HepG2 (cell line): ENCODE measurements around the gene ANKHD1. TPM values are rescaled to one million over a fixed set of nuclear protein-coding genes. Genes with fewer than 3 reads are reported as not detected.

ENCODE experiments used
- ELF1 ChIP-seq: sonication (generic); formaldehyde crosslinking; IDR thresholded peaks from 2 replicates; pipeline ENCODE4 v1.4.0; 2020; ENCODE audit warnings: missing genetic modification reagents
- GATA4 ChIP-seq: sonication (generic); IDR thresholded peaks from 2 replicates; pipeline ENCODE4 v1.6.1; 2016; ENCODE audit warnings: antibody characterized with exemption, low read depth, borderline replicate concordance
- HIVEP1 ChIP-seq: sonication (generic); formaldehyde crosslinking; IDR thresholded peaks from 2 replicates; pipeline ENCODE4 v1.4.0; 2020; ENCODE audit warnings: mild to moderate bottlenecking, missing genetic modification reagents
- JARID2 ChIP-seq: sonication (generic); formaldehyde crosslinking; IDR thresholded peaks from 2 replicates; pipeline ENCODE4 v1.8.1; 2023; ENCODE audit warnings: missing genetic modification reagents, inconsistent platforms; ENCODE audit not compliant: insufficient replicate concordance
- KAT7 ChIP-seq: IDR thresholded peaks from 2 replicates; pipeline ENCODE4 v1.6.1; 2018; ENCODE audit warnings: borderline replicate concordance, missing compliant biosample characterization
- ZFYVE20 ChIP-seq: sonication (generic); formaldehyde crosslinking; IDR thresholded peaks from 2 replicates; pipeline ENCODE4 v1.8.0; 2023; ENCODE audit warnings: low read depth, mild to moderate bottlenecking, moderate library complexity, missing genetic modification reagents, borderline replicate concordance
- ZMAT3 ChIP-seq: sonication (generic); formaldehyde crosslinking; conservative IDR thresholded peaks from 2 replicates; pipeline ENCODE4 v1.7.0; 2021; ENCODE audit warnings: missing genetic modification reagents
- ZNF263 ChIP-seq: sonication (generic); formaldehyde crosslinking; IDR thresholded peaks from 2 replicates; pipeline ENCODE4 v1.4.0; 2020; ENCODE audit warnings: missing genetic modification reagents
- ZNF274 ChIP-seq: sonication (generic); formaldehyde crosslinking; IDR thresholded peaks from 2 replicates; pipeline ENCODE4 v1.5.1; 2020; ENCODE audit warnings: mild to moderate bottlenecking, missing genetic modification reagents
- ZNF337 ChIP-seq: sonication (generic); formaldehyde crosslinking; IDR thresholded peaks from 2 replicates; pipeline ENCODE4 v1.5.1; 2020; ENCODE audit warnings: missing genetic modification reagents, low read depth, mild to moderate bottlenecking, borderline replicate concordance
- ZNF782 ChIP-seq: sonication (generic); formaldehyde crosslinking; IDR thresholded peaks from 2 replicates; pipeline ENCODE4 v1.4.0; 2020; ENCODE audit warnings: missing genetic modification reagents, mild to moderate bottlenecking, borderline replicate concordance
- ZNF850 ChIP-seq: sonication (generic); formaldehyde crosslinking; conservative IDR thresholded peaks from 2 replicates; pipeline ENCODE4 v1.9.0; 2021; ENCODE audit warnings: mild to moderate bottlenecking, missing genetic modification reagents
- polyA plus RNA-seq, 8 experiments: library from polyadenylated mRNA; depleted of rRNA in 3 of 8; stranded (reverse) in 7 of 8; unstranded in 1 of 8; fragments of >200 nt; fragmentation: Illumina TruSeq in 4 of 8; extraction: Trizol in 4 of 8; gene quantifications; 2 replicates each; pipeline versions ENCODE4 v1.2.1 to v1.2.3, GENCODE V29; 2011 to 2016; ENCODE audit warnings: low read depth in 4 of 8, missing spikeins in 1 of 8, mixed read lengths in 1 of 8; ENCODE audit not compliant: insufficient read depth in 1 of 8
- total RNA-seq, 5 experiments: library from RNA; depleted of rRNA; stranded (reverse); fragments of >200 nt; fragmentation: Illumina TruSeq; extraction: Trizol; gene quantifications; 2 replicates each; pipeline ENCODE4 v1.2.3, GENCODE V29; 2016; ENCODE audit warnings: low read depth in 1 of 5
- TF ChIP-seq, protein P1 (sequence below): sonication (generic); formaldehyde crosslinking; IDR thresholded peaks from 2 replicates; pipeline ENCODE4 v1.8.0; 2022; ENCODE audit warnings: mild to moderate bottlenecking, missing genetic modification reagents, moderate library complexity
- TF ChIP-seq, protein P2 (sequence below): sonication (generic); formaldehyde crosslinking; IDR thresholded peaks from 2 replicates; pipeline ENCODE4 v1.4.0; 2020; ENCODE audit warnings: mild to moderate bottlenecking, missing genetic modification reagents
- TF ChIP-seq, protein P3 (sequence below): sonication (generic); IDR thresholded peaks from 2 replicates; pipeline ENCODE4 v1.6.1; 2016; ENCODE audit warnings: low read depth, borderline replicate concordance
- TF ChIP-seq, protein P4 (sequence below): sonication (generic); formaldehyde crosslinking; IDR thresholded peaks from 2 replicates; pipeline ENCODE4 v1.4.0; 2020; ENCODE audit warnings: missing genetic modification reagents; ENCODE audit errors: not compliant biosample characterization
- TF ChIP-seq, protein P5 (sequence below): sonication (generic); formaldehyde crosslinking; IDR thresholded peaks from 2 replicates; pipeline ENCODE4 v1.4.0; 2020; ENCODE audit warnings: mild to moderate bottlenecking, missing genetic modification reagents
- TF ChIP-seq, protein P6 (sequence below): sonication (generic); formaldehyde crosslinking; IDR thresholded peaks from 2 replicates; pipeline ENCODE4 v1.4.0; 2020; ENCODE audit warnings: missing genetic modification reagents
- TF ChIP-seq, protein P7 (sequence below): sonication (generic); formaldehyde crosslinking; IDR thresholded peaks from 2 replicates; pipeline ENCODE4 v1.5.1; 2020; ENCODE audit warnings: missing genetic modification reagents, mild to moderate bottlenecking, borderline replicate concordance
- TF ChIP-seq, protein P8 (sequence below): IDR thresholded peaks from 2 replicates; pipeline ENCODE4 v1.6.1; 2016; ENCODE audit warnings: missing compliant biosample characterization, missing genetic modification reagents, borderline replicate concordance

The ANKHD1 gene
- total and polyA plus RNA-seq, 2 of the 13 experiments (the other 11 are each of a cell fraction or from before 2014, with no cell fraction given), result 69.9 to 82.0 TPM

DNA sequence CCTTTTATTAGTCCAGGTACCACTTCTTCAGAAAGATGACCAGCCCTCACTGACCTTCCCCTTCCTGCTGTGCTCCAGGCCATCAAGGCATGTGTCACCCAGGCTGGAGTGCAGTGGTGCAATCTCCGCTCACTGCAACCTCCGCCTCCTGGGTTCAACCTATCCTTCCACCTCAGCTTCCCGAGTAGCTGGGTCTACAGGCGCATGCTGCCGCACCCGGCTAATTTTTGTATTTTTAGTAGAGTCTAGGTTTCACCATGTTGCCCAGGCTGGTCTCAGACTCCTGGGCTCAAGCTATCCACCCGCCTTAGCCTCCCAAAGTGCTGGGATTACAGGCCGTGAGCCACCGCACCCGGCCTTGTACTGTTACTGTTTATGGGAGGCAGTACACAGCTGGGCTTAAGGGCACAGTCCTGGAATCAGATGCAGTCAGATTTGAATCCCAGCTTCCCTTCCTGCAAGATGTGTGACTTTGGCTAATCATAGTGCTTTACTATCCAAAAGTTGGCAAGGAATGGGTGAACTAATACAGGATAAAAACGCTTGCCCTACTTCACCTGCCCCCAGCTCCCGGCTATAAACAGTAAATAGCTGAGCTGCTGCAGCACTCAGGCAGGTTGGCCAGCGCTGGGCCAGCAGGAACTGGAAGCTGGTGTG is 145.3 kb downstream of the ANKHD1 start (continued):
- TF ChIP-seq ZNF850 (CRISPR knock-in tag) (0 out of 2 replicates have a peak, but pooled peaks have one; percentile 47), ZFYVE20 (CRISPR knock-in tag) (no peak), HIVEP1 (CRISPR knock-in tag) (no peak), ZNF274 (CRISPR knock-in tag) (no peak), GATA4 (no peak), ZNF782 (CRISPR knock-in tag) (no peak), JARID2 (CRISPR knock-in tag) (no peak), ZMAT3 (CRISPR knock-in tag) (no peak), ELF1 (CRISPR knock-in tag) (0 out of 2 replicates have a peak, but pooled peaks have one; percentile 59), ZNF263 (CRISPR knock-in tag) (peak; percentile 86), ZNF337 (CRISPR knock-in tag) (0 out of 2 replicates have a peak, but pooled peaks have one; percentile 88), KAT7 (no peak)
- TF ChIP-seq, protein P1, sequence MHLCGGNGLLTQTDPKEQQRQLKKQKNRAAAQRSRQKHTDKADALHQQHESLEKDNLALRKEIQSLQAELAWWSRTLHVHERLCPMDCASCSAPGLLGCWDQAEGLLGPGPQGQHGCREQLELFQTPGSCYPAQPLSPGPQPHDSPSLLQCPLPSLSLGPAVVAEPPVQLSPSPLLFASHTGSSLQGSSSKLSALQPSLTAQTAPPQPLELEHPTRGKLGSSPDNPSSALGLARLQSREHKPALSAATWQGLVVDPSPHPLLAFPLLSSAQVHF (CRISPR knock-in tag), result 0 out of 2 replicates have a peak, but pooled peaks have one; percentile 54
- TF ChIP-seq, protein P2, sequence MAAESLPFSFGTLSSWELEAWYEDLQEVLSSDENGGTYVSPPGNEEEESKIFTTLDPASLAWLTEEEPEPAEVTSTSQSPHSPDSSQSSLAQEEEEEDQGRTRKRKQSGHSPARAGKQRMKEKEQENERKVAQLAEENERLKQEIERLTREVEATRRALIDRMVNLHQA (CRISPR knock-in tag), result no peak
- TF ChIP-seq, protein P3, sequence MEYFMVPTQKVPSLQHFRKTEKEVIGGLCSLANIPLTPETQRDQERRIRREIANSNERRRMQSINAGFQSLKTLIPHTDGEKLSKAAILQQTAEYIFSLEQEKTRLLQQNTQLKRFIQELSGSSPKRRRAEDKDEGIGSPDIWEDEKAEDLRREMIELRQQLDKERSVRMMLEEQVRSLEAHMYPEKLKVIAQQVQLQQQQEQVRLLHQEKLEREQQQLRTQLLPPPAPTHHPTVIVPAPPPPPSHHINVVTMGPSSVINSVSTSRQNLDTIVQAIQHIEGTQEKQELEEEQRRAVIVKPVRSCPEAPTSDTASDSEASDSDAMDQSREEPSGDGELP, result peak; percentile 25; the same call in 1 of the 2 replicates
- TF ChIP-seq, protein P4, sequence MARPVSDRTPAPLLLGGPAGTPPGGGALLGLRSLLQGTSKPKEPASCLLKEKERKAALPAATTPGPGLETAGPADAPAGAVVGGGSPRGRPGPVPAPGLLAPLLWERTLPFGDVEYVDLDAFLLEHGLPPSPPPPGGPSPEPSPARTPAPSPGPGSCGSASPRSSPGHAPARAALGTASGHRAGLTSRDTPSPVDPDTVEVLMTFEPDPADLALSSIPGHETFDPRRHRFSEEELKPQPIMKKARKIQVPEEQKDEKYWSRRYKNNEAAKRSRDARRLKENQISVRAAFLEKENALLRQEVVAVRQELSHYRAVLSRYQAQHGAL (CRISPR knock-in tag), result no peak
- TF ChIP-seq, protein P5, sequence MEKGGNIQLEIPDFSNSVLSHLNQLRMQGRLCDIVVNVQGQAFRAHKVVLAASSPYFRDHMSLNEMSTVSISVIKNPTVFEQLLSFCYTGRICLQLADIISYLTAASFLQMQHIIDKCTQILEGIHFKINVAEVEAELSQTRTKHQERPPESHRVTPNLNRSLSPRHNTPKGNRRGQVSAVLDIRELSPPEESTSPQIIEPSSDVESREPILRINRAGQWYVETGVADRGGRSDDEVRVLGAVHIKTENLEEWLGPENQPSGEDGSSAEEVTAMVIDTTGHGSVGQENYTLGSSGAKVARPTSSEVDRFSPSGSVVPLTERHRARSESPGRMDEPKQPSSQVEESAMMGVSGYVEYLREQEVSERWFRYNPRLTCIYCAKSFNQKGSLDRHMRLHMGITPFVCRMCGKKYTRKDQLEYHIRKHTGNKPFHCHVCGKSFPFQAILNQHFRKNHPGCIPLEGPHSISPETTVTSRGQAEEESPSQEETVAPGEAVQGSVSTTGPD, result no peak
- TF ChIP-seq, protein P6, sequence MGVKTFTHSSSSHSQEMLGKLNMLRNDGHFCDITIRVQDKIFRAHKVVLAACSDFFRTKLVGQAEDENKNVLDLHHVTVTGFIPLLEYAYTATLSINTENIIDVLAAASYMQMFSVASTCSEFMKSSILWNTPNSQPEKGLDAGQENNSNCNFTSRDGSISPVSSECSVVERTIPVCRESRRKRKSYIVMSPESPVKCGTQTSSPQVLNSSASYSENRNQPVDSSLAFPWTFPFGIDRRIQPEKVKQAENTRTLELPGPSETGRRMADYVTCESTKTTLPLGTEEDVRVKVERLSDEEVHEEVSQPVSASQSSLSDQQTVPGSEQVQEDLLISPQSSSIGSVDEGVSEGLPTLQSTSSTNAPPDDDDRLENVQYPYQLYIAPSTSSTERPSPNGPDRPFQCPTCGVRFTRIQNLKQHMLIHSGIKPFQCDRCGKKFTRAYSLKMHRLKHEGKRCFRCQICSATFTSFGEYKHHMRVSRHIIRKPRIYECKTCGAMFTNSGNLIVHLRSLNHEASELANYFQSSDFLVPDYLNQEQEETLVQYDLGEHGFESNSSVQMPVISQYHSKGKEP (CRISPR knock-in tag), result no peak
- TF ChIP-seq, protein P7, sequence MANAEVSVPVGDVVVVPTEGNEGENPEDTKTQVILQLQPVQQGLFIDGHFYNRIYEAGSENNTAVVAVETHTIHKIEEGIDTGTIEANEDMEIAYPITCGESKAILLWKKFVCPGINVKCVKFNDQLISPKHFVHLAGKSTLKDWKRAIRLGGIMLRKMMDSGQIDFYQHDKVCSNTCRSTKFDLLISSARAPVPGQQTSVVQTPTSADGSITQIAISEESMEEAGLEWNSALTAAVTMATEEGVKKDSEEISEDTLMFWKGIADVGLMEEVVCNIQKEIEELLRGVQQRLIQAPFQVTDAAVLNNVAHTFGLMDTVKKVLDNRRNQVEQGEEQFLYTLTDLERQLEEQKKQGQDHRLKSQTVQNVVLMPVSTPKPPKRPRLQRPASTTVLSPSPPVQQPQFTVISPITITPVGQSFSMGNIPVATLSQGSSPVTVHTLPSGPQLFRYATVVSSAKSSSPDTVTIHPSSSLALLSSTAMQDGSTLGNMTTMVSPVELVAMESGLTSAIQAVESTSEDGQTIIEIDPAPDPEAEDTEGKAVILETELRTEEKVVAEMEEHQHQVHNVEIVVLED, result no peak
- TF ChIP-seq, protein P8, sequence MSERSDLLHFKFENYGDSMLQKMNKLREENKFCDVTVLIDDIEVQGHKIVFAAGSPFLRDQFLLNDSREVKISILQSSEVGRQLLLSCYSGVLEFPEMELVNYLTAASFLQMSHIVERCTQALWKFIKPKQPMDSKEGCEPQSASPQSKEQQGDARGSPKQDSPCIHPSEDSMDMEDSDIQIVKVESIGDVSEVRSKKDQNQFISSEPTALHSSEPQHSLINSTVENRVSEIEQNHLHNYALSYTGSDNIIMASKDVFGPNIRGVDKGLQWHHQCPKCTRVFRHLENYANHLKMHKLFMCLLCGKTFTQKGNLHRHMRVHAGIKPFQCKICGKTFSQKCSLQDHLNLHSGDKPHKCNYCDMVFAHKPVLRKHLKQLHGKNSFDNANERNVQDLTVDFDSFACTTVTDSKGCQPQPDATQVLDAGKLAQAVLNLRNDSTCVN (CRISPR knock-in tag), result no peak
